ENCODE measurements around the gene SEMA3G.
A peak's percentile ranks its signal among the peaks of the same experiment; 100 is the strongest.

The SEMA3G gene

GRCh38 chr3:52456169-52456799 is 11.4 kb upstream of the SEMA3G start:
- H3K27ac ChIP-seq, result peak overlapping the region; percentile 79
- TF ChIP-seq ZFX (IDR thresholded peaks at IDR 0.05; ENCODE audit: borderline replicate concordance), result no peak
- TF ChIP-seq, protein P1, sequence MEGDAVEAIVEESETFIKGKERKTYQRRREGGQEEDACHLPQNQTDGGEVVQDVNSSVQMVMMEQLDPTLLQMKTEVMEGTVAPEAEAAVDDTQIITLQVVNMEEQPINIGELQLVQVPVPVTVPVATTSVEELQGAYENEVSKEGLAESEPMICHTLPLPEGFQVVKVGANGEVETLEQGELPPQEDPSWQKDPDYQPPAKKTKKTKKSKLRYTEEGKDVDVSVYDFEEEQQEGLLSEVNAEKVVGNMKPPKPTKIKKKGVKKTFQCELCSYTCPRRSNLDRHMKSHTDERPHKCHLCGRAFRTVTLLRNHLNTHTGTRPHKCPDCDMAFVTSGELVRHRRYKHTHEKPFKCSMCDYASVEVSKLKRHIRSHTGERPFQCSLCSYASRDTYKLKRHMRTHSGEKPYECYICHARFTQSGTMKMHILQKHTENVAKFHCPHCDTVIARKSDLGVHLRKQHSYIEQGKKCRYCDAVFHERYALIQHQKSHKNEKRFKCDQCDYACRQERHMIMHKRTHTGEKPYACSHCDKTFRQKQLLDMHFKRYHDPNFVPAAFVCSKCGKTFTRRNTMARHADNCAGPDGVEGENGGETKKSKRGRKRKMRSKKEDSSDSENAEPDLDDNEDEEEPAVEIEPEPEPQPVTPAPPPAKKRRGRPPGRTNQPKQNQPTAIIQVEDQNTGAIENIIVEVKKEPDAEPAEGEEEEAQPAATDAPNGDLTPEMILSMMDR (IDR thresholded peaks at IDR 0.05), result no peak

DNA sequence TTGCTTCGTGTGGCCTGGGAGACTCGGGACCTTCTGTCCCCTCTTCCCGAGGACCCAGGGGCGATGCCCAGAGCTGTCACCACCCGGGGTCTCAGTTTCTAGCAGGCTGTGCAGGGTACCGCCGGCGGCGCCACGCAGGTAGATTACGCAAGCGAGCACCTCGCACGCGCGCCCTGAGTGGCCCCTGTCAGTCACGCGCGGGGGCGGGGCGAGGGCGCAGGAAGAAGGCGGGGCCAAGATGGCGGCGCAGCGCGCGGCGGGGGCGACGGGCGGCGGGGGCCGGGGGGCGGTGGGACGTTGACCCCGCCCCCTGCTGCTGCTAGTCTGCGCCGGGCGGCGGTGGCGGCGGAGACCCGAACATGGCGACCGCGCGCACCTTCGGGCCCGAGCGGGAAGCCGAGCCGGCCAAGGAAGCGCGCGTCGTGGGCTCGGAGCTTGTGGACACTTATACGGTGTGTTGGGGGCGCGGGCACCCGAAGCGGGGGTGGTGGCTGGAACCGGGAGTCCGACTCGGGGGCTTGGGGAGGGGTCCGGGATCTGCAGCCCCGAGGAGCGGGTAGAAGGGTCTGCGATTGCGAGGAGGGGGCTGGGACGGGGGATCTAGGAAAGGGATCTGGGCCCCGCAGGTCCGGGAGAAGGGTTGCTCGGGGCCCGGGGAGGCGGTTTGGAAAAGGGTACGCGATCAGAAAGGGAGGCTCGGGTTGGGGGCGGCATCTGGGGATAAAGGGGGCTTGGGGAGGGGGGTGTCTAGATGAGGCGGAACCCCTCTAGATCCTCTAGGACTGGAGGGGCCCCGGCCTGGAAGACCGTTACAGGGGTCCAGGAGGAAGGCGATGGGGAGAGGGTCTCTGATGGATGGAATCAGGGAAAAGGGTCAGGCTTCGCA is 10.6 kb upstream of the SEMA3G start, which contains the start of gene NISCH:
Gene NISCH (plus strand): TSS at position 322 of the 886 bp plus-strand sequence. CDS start 38 bp downstream, at position 360.
- peak within 1 kb of the TSS; percentile 79 for H3K27ac ChIP-seq
- no peak for TF ChIP-seq ZFX (IDR thresholded peaks at IDR 0.05; ENCODE audit: borderline replicate concordance)
- TF ChIP-seq, protein P1 (IDR thresholded peaks at IDR 0.05), result no peak

DNA sequence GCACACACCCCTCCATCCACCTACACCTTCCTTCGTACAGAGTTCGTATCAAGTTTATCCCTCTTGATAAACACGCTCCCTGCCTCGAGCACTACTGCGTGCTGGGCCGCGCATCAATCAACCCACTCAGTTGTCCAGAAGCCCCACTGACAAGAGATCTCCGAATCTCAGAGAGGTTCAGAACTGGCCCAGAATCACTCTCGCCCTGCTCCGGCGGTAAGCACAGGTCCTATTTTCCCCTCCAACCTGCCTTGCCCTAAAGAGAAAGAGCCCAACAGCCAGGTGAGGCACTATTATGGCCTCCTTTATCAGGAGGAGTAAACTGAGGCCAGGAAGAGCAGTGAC is 10.0 kb upstream of the SEMA3G start:
- no peak for TF ChIP-seq ZFX (IDR thresholded peaks at IDR 0.05; ENCODE audit: borderline replicate concordance)
- TF ChIP-seq, protein P1 (IDR thresholded peaks at IDR 0.05), result no peak
- H3K27ac ChIP-seq, result peak overlapping the region; percentile 79

DNA sequence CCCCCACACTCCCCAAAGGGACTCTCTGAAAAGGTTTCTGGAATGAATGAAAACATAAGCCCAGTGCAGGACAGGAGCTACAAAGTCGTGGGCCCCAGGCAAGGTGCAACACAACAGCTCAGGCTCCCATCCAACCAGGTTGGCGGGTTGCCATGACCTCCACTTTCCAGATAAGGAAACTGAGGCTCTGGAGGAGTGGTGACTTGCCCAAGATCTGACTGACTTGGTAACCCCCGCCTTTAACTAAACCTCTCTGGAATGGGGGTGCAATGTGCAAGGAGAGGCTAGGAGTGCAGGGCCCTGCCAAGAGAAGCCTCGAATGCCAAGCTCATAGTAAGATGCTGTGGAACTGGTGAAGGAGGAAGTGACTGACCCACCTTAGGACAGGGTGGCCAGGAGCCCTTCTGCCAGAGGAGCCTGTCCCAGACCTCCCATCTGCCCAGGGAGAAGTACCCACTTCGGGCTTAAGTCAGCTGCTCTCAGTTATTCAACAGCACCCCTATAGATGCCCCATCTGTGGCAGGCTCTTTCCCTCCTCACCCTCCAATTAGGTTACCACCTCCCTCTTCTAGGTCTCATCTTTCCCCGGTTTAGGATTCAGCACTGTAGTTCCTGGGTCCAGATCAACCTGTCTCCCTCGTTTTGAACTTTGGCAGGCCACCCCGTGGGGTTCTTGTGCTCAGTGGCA is 9.5 kb upstream of the SEMA3G start:
- no peak for TF ChIP-seq ZFX (IDR thresholded peaks at IDR 0.05; ENCODE audit: borderline replicate concordance)
- TF ChIP-seq, protein P1 (IDR thresholded peaks at IDR 0.05), result no peak
- H3K27ac ChIP-seq, result peak overlapping the region; percentile 79

GRCh38 chr3:52453496-52454249 is 8.8 kb upstream of the SEMA3G start, which contains the start of gene TNNC1:
TSS of gene TNNC1 (minus strand) at chr3:52454041. CDS start at chr3:52454015, 26 bp downstream.
- peak within 1 kb of the TSS; percentile 79 for H3K27ac ChIP-seq
- TF ChIP-seq ZFX (IDR thresholded peaks at IDR 0.05; ENCODE audit: borderline replicate concordance), result no peak
- TF ChIP-seq, protein P1 (IDR thresholded peaks at IDR 0.05), result no peak

DNA sequence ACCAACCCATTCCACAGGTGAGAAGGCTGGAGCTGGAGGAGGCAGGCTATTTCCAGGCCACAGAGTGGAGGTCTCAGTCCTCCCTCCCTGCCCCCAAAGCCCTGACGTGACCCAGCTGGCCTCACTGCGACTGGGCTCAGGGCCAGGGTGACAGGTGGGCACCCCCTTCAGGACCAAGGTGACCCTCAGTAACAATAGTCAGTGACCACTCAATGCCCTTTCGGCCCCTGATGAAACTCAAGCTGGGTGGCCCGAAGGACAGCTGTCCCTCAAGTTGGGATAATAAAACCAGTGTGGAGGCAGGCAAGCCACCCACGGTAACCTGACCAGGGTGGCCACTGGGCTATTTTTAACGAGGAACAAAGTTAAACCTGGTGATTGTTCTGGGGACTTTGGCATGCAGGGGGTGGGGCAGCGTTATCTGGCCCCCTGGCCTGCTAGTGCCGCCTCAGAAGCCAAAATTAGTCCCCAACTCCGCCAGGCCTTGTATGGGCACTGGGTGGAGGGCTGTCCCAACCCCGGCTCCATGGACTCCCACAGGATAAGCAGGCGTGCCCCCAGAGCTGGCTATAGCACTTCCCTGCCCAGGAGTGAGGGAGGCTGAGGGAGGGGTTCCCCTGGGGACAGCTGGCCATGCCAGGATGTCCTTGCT is 7.8 kb upstream of the SEMA3G start:
- H3K27ac ChIP-seq, result no peak overlapping the region
- TF ChIP-seq ZFX (IDR thresholded peaks at IDR 0.05; ENCODE audit: borderline replicate concordance), result no peak
- TF ChIP-seq, protein P1 (IDR thresholded peaks at IDR 0.05), result no peak
